Glomerular endothelial cell (primary cell): Measurements from ENCODE around the gene GAP43. TPM values are rescaled to one million over a fixed set of nuclear protein-coding genes. Genes with fewer than 3 reads are reported as not detected.
"Not testable (repeated sequence)": the region's sequence is repeated elsewhere in the genome, so short reads cannot be mapped to it uniquely, and the experiment has no call there.

Experiments used
- DNase-seq: peaks from one replicate; pipeline ENCODE4 v3.0.0-alpha.2; 2011; ENCODE audit warnings: low read depth, low spot score; ENCODE audit errors: extremely low read depth
- total RNA-seq: library from RNA; depleted of rRNA; stranded (reverse); fragments of >200 nt; gene quantifications from 2 replicates; pipeline ENCODE4 v1.2.3, GENCODE V29; 2015

The GAP43 gene
- total RNA-seq, 1 donor from 2014 or later, result 0.18 TPM

- DNase-seq, result no peak
Observed at GRCh38 chr3:115695090-115695489, 71.8 kb downstream of the GAP43 start.

GRCh38 chr3:115697263-115698053 lies 74.1 kb downstream of the GAP43 start:
- no peak for DNase-seq

- no peak for DNase-seq
Observed at GRCh38 chr3:115698851-115699591, 75.7 kb downstream of the GAP43 start.

GRCh38 chr3:115699706-115700105 lies 76.4 kb downstream of the GAP43 start:
- no peak for DNase-seq

- no peak for DNase-seq
Observed at GRCh38 chr3:115702598-115702997, 79.3 kb downstream of the GAP43 start.

- DNase-seq, result no peak
Observed at GRCh38 chr3:115704661-115705338, 81.5 kb downstream of the GAP43 start.

GRCh38 chr3:115706311-115706829 lies 83.1 kb downstream of the GAP43 start:
- DNase-seq, result no peak

- no peak for DNase-seq
Observed at GRCh38 chr3:115708540-115708939, 85.2 kb downstream of the GAP43 start.

- no peak for DNase-seq
Observed at GRCh38 chr3:115709093-115709492, 85.8 kb downstream of the GAP43 start.

- DNase-seq, result no peak
Observed at GRCh38 chr3:115709931-115710330, 86.6 kb downstream of the GAP43 start.

- DNase-seq, result no peak
Observed at GRCh38 chr3:115710799-115711198, 87.5 kb downstream of the GAP43 start.

GRCh38 chr3:115712871-115713270 lies 89.6 kb downstream of the GAP43 start:
- DNase-seq, result no peak

- no peak for DNase-seq
Observed at GRCh38 chr3:115713284-115713683, 90.0 kb downstream of the GAP43 start.

- no peak for DNase-seq
Observed at GRCh38 chr3:115715241-115715745, 92.0 kb downstream of the GAP43 start.

GRCh38 chr3:115720983-115721382 lies 97.7 kb downstream of the GAP43 start:
- DNase-seq, result no peak

GRCh38 chr3:115725800-115726199 lies 102.5 kb downstream of the GAP43 start:
- DNase-seq, result no peak

- DNase-seq, result no peak
Observed at GRCh38 chr3:115727135-115727534, 103.8 kb downstream of the GAP43 start.

- no peak for DNase-seq
Observed at GRCh38 chr3:115728013-115728412, 104.7 kb downstream of the GAP43 start.

- not testable (repeated sequence) for DNase-seq
Observed at GRCh38 chr3:115736341-115736740, 113.0 kb downstream of the GAP43 start.

GRCh38 chr3:115741650-115742049 lies 118.3 kb downstream of the GAP43 start:
- no peak for DNase-seq

- DNase-seq, result not testable (repeated sequence)
Observed at GRCh38 chr3:115744516-115744915, 121.2 kb downstream of the GAP43 start.
